Measurements from ENCODE around the gene MCRIP2. TPM values are rescaled to one million over a fixed set of nuclear protein-coding genes. Genes with fewer than 3 reads are reported as not detected.
A peak's percentile ranks its signal among the peaks of the same experiment; 100 is the strongest.
"Not testable (repeated sequence)": the region's sequence is repeated elsewhere in the genome, so short reads cannot be mapped to it uniquely, and the experiment has no call there.

The MCRIP2 gene
- total RNA-seq, 1 experiment from 2014 or later = 20.9 TPM

GRCh38 chr16:680967-681745, 39.5 kb downstream of the MCRIP2 start:
- DNase-seq (ENCODE audit: low read depth) = peak; percentile 63

GRCh38 chr16:681746-682427, 40.3 kb downstream of the MCRIP2 start:
- DNase-seq (ENCODE audit: low read depth) = peak; percentile 69

- no peak for DNase-seq (ENCODE audit: low read depth)
These were observed 41.1 kb downstream of the MCRIP2 start for GRCh38 chr16:682493-683395.

GRCh38 chr16:683396-684070, 41.9 kb downstream of the MCRIP2 start:
- DNase-seq (ENCODE audit: low read depth) = no peak

- peak; percentile 95 for DNase-seq (ENCODE audit: low read depth)
These were observed 42.6 kb downstream of the MCRIP2 start, which contains the start of gene JMJD8 for GRCh38 chr16:684071-684794. Gene JMJD8, minus strand, starts transcription at chr16:684334. Its CDS starts 15 bp downstream, at chr16:684319.

- DNase-seq (ENCODE audit: low read depth) = no peak
These were observed 43.5 kb downstream of the MCRIP2 start for GRCh38 chr16:684961-685696.

- peak; percentile 49 for DNase-seq (ENCODE audit: low read depth)
These were observed 44.3 kb downstream of the MCRIP2 start for GRCh38 chr16:685967-686366.

GRCh38 chr16:686459-687260, 45.0 kb downstream of the MCRIP2 start:
- no peak for DNase-seq (ENCODE audit: low read depth)

GRCh38 chr16:687499-687898, 45.9 kb downstream of the MCRIP2 start:
- DNase-seq (ENCODE audit: low read depth) = no peak

- no peak for DNase-seq (ENCODE audit: low read depth)
These were observed 47.7 kb downstream of the MCRIP2 start for GRCh38 chr16:689175-689897.

- not testable (repeated sequence) for DNase-seq (ENCODE audit: low read depth)
These were observed 49.6 kb downstream of the MCRIP2 start for GRCh38 chr16:691242-691641.

- no peak for DNase-seq (ENCODE audit: low read depth)
These were observed 50.9 kb downstream of the MCRIP2 start for GRCh38 chr16:692356-693108.

- DNase-seq (ENCODE audit: low read depth) = no peak
These were observed 51.7 kb downstream of the MCRIP2 start for GRCh38 chr16:693364-693763.

- no peak for DNase-seq (ENCODE audit: low read depth)
These were observed 52.1 kb downstream of the MCRIP2 start for GRCh38 chr16:693766-694165.

GRCh38 chr16:694187-694862, 52.7 kb downstream of the MCRIP2 start:
- DNase-seq (ENCODE audit: low read depth) = no peak

- no peak for DNase-seq (ENCODE audit: low read depth)
These were observed 53.3 kb downstream of the MCRIP2 start for GRCh38 chr16:694863-695354.
